ENCODE measurements around the gene TC2N.

- TF ChIP-seq IFI16 (CRISPR knock-in tag; IDR thresholded peaks at IDR 0.05): no peak
- TF ChIP-seq HNRNPUL1 (IDR thresholded peaks at IDR 0.05; ENCODE audit: low read length): no peak
- no peak for TF ChIP-seq CTCF (IDR thresholded peaks at IDR 0.05 in 2 of 3, conservative IDR thresholded peaks at IDR 0.05 in 1 of 3; ENCODE audit: insufficient read depth in 2 of 3, low read depth in 1 of 3, low read length in 3 of 3)
- no peak for TF ChIP-seq BRCA1 (IDR thresholded peaks at IDR 0.05)
- TF ChIP-seq BRCA1 (CRISPR knock-in tag; IDR thresholded peaks at IDR 0.05): no peak
- no peak for TF ChIP-seq RFX5 (IDR thresholded peaks at IDR 0.05; ENCODE audit: low read depth, low read length)
- TF ChIP-seq ETV5 (CRISPR knock-in tag; IDR thresholded peaks at IDR 0.05; ENCODE audit: low read depth): no peak
- TF ChIP-seq PML (IDR thresholded peaks at IDR 0.05; ENCODE audit: low read length): no peak
- no peak for TF ChIP-seq DIDO1 (tag; IDR thresholded peaks at IDR 0.05; ENCODE audit: low read depth)
- no peak for TF ChIP-seq ESRRA (IDR thresholded peaks at IDR 0.05; ENCODE audit: borderline replicate concordance, low read depth)
- no peak for TF ChIP-seq ZBTB49 (CRISPR knock-in tag; IDR thresholded peaks at IDR 0.05; ENCODE audit: borderline replicate concordance)
- no peak for TF ChIP-seq CREM (IDR thresholded peaks at IDR 0.05; ENCODE audit: low read depth)
- no peak for TF ChIP-seq ZKSCAN3 (CRISPR knock-in tag; IDR thresholded peaks at IDR 0.05)
- no peak for TF ChIP-seq YBX1 (IDR thresholded peaks at IDR 0.05)
- TF ChIP-seq POLR2A (conservative IDR thresholded peaks at IDR 0.05): no peak
These were observed 4.7 kb upstream of the TC2N start for GRCh38 chr14:91872011-91872501.
